IPS-20b (cell line): Measurements from ENCODE around the gene TSC22D1.

Experiments used
- H3K27ac ChIP-seq: one replicate; pipeline ENCODE4 v1.5.1; 2013; ENCODE audit warnings: low read length
- H3K27me3 ChIP-seq: 2 replicates; pipeline ENCODE4 v1.6.1; 2013; ENCODE audit warnings: mild to moderate bottlenecking, low read length, inconsistent platforms; ENCODE audit not compliant: insufficient read depth
- H3K36me3 ChIP-seq: 2 replicates; pipeline ENCODE4 v1.6.1; 2013; ENCODE audit warnings: low read depth, mild to moderate bottlenecking, inconsistent platforms, low read length, moderate library complexity; ENCODE audit not compliant: insufficient read depth
- H3K4me1 ChIP-seq: 2 replicates; pipeline ENCODE4 v1.6.1; 2013; ENCODE audit warnings: mild to moderate bottlenecking, control low read depth, inconsistent platforms, low read length, moderate library complexity; ENCODE audit not compliant: insufficient read depth
- H3K4me3 ChIP-seq: 2 replicates; pipeline ENCODE4 v1.5.1; 2013; ENCODE audit warnings: mild to moderate bottlenecking, low read length, inconsistent platforms
- H3K9ac ChIP-seq: 2 replicates; pipeline ENCODE4 v1.6.1; 2013; ENCODE audit warnings: low read depth, mild to moderate bottlenecking, inconsistent platforms, low read length, moderate library complexity
- H3K9me3 ChIP-seq: 2 replicates; pipeline ENCODE4 v1.6.1; 2013; ENCODE audit warnings: mild to moderate bottlenecking, low read depth, low read length, inconsistent platforms; ENCODE audit not compliant: insufficient read depth

The TSC22D1 gene

DNA sequence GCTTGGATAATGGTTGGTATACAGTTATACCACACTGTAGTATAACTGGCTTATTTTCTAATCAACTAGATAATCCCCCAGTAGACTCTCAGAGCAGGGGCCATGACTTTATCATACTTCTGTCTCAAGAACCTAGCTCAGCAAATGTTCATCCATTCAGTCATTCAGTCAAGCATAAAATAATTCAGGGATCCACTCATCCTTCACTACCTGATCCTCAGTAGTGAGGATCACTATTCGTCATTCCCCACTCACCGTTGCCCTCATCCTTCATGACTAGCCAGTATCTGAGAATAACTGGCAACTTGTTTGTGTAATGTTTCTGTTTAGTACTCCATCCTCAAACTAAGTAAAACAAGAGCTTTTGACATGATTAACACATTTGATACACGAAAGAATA is 77.6 kb downstream of the TSC22D1 start:
- H3K9ac ChIP-seq, result no peak overlapping the region
- H3K4me1 ChIP-seq, result peaks cover 2% of the 10 kb centered on the region; the same call in 1 of the 2 replicates
- H3K27me3 ChIP-seq, result no peaks in the 10 kb centered on the region

DNA sequence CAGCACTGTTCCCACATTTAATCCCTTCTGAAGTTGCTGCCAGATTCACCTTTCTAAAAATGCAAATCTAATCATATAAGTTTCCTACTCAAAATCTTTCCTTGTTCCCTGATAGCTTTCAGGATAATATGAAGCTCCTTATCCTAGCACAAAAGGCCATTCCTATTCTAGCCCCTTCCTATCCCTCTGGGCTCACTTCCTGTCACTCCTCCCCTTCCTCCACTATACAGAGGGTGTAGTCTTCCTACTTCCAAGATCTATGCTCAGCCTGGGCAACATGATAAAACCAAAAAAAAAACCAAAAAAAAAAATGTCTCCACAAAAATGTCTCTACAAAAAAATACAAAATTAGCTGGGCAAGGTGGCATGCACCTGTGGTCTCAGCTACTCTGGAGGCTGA is 78.3 kb downstream of the TSC22D1 start:
- H3K4me3 ChIP-seq, result no peak overlapping the region
- no peaks in the 10 kb centered on the region for H3K27me3 ChIP-seq
- H3K9me3 ChIP-seq, result no peaks in the 10 kb centered on the region
- H3K9ac ChIP-seq, result no peak overlapping the region
- no peak overlapping the region for H3K27ac ChIP-seq
- H3K36me3 ChIP-seq, result no peaks in the 10 kb centered on the region
- H3K4me1 ChIP-seq, result peaks cover 8% of the 10 kb centered on the region; the same call in 1 of the 2 replicates

More for the DNA sequence above, 77.6 kb downstream of the TSC22D1 start:
- H3K4me3 ChIP-seq, result no peak overlapping the region
- no peaks in the 10 kb centered on the region for H3K9me3 ChIP-seq
- H3K36me3 ChIP-seq, result no peaks in the 10 kb centered on the region
- H3K27ac ChIP-seq, result no peak overlapping the region

DNA sequence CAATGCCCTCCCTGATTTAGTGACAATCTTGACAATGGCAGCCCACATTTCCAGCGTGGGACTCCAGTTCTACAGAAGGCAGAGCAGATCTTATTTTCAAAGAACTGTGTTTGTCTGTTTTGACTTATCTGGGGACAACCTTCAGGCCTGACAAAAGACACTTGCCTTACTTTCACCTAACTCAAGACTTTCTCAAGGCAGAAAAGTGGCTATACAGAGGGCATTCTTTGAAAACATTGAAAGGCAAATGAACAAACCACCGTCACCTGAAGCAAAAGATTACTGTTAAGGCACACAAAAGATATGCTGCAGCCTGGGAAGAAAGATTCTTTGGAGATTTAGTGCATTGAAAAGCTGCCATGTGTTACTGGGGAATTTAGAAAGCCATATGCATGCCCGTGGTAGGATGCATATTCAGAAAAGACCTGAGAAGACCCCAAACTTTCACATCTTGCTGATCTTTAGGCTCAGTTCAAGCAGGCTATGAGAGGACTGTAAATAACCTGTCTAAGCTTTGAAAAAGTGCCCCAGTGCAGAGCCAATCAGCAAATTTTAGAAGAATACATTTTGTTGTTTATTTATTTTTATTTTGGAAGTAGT is 82.8 kb downstream of the TSC22D1 start:
- H3K27ac ChIP-seq, result no peak overlapping the region
- H3K9ac ChIP-seq, result peak overlapping the region; percentile 14; the same call in 1 of the 2 replicates
- H3K4me3 ChIP-seq, result peak overlapping the region; percentile 11; the same call in 1 of the 2 replicates
- peaks cover 14% of the 10 kb centered on the region; the same call in 1 of the 2 replicates for H3K4me1 ChIP-seq
- H3K27me3 ChIP-seq, result no peaks in the 10 kb centered on the region
- no peaks in the 10 kb centered on the region for H3K36me3 ChIP-seq
- H3K9me3 ChIP-seq, result no peaks in the 10 kb centered on the region

DNA sequence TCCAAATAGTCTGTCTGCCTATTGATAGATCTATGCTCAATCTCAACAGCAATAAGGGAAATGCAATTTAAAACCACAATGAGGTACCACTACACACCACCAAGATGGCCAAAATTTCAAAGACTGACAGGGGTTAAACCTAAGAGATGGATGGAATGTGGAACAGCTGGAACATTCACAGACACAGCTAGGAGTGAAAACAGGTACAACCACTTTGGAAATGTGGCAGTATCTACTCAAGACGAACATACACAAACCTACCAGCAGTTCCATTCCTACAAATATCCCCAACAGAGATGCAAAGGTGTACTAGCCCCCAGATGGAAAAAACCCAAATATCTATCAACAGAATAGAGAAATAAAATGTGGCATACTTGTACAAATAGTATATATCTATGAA is 86.4 kb downstream of the TSC22D1 start:
- no peak overlapping the region for H3K4me3 ChIP-seq
- no peak overlapping the region for H3K27ac ChIP-seq
- no peaks in the 10 kb centered on the region for H3K27me3 ChIP-seq
- H3K9me3 ChIP-seq, result no peaks in the 10 kb centered on the region
- H3K4me1 ChIP-seq, result peaks cover 14% of the 10 kb centered on the region; the same call in 1 of the 2 replicates
- no peaks in the 10 kb centered on the region for H3K36me3 ChIP-seq
- no peak overlapping the region for H3K9ac ChIP-seq

DNA sequence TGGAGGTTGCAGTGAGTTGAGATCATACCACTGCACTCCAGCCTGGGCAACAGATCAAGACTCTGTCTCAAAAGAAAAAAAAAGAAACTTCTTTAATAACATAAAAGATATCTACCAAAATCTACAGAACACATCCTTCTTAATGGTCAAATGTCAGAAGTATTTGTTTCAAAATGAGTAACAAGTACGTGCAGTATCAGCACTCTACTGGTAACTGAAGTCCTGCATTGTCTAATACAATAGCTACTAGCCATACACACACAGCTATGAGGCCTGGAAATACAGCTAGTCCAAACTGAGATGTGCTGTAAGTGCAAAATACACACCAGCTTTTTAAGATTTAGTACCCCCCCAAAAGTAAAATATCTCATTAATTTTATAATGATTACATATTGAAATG is 88.1 kb downstream of the TSC22D1 start:
- Histone ChIP-seq H3K9me3 (no peaks in the 10 kb centered on the region), H3K36me3 (no peaks in the 10 kb centered on the region), H3K27me3 (no peaks in the 10 kb centered on the region), H3K4me3 (no peak overlapping the region), H3K9ac (no peak overlapping the region), H3K4me1 (peaks cover 7% of the 10 kb centered on the region; the same call in 1 of the 2 replicates), H3K27ac (no peak overlapping the region)

DNA sequence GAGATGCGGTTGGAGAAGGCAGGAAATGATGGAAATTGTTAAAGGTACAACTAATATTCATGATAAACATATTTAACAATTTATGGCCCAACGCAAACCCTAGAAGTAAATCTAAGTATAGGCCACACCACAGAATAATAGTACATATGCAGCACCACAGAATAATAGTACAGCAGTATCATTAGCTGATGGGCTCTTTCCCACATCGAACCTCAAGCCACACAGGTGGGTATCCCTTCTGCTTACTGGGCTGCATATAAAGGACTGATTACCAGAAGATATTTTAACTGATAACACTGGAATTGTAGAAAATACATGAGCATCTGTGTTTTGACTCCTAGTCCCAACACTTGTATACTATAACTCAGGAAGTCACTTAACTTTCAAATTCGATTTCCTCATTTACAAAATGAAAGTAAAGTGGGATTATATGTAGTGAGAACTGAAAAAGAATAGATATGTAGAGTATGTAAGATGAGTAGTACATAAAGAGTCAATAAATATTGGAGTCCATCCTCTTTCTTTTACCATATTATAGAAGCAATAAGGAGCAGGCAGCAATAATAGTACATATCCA is 91.5 kb downstream of the TSC22D1 start:
- Histone ChIP-seq H3K4me1 (no peaks in the 10 kb centered on the region), H3K9me3 (no peaks in the 10 kb centered on the region), H3K27ac (no peak overlapping the region), H3K36me3 (no peaks in the 10 kb centered on the region), H3K9ac (no peak overlapping the region), H3K4me3 (no peak overlapping the region), H3K27me3 (no peaks in the 10 kb centered on the region)

DNA sequence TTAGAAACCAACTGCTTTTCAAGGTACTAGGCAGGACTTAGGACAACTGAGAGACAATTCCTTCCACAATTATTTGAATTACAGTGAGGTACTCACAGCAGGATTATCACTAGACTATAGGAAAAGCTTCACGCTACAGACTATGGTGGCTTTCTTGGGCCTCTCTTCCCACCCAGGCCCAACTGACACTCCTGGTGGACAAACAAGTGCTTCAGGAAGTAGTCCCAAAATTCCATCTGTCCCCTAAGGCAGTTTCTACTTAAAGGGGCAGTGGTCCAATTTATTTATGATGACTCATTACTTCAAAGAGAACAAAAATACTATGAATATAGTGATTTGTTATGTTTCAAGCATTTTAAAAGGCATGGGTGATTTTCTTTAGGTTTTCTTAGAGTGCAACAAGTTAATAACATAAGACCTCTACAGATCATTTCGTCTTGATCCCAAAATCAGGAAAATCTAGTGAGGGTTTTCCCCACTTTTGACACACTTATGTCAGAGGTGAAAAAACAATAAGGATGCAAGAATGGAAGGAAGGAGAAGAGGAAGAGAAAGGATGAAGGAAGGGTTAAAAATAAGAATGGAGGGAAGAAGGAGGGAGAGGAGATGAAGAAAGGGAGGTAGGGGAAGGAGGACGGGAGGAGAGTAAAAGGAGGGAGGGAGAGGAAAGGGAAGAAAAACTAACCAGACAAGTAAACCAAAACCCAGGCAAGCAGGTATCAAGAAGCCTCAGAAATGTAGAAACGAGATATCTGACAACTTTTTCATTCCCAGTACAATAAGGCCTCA is 101.8 kb downstream of the TSC22D1 start:
- Histone ChIP-seq H3K9me3 (no peaks in the 10 kb centered on the region), H3K36me3 (no peaks in the 10 kb centered on the region), H3K27me3 (no peaks in the 10 kb centered on the region), H3K27ac (no peak overlapping the region), H3K4me3 (no peak overlapping the region), H3K9ac (peak overlapping the region; percentile 10; the same call in 1 of the 2 replicates), H3K4me1 (peaks cover 16% of the 10 kb centered on the region; the same call in 1 of the 2 replicates)

DNA sequence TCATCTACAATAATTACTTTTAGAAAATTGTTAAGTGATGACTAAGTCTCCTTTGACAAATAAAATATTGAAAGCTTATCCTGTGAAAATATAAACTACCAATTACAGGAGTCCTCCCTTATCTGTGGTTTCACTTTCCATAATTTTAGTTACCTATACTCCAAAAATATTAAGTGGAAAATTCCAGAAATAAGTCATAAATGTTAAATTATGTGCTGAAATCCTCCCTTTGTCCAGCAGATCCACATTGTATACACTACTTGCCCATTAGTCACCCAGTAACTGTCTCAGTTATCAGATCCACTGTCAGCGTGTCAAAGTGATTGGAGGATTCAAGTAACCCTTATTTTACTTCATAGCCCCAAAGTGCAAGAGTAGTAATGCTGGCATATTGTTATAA is 104.4 kb downstream of the TSC22D1 start:
- no peak overlapping the region for H3K4me3 ChIP-seq
- peaks cover 16% of the 10 kb centered on the region; the same call in 1 of the 2 replicates for H3K4me1 ChIP-seq
- no peaks in the 10 kb centered on the region for H3K36me3 ChIP-seq
- H3K27me3 ChIP-seq, result no peaks in the 10 kb centered on the region
- H3K9ac ChIP-seq, result no peak overlapping the region
- no peaks in the 10 kb centered on the region for H3K9me3 ChIP-seq
- H3K27ac ChIP-seq, result no peak overlapping the region

DNA sequence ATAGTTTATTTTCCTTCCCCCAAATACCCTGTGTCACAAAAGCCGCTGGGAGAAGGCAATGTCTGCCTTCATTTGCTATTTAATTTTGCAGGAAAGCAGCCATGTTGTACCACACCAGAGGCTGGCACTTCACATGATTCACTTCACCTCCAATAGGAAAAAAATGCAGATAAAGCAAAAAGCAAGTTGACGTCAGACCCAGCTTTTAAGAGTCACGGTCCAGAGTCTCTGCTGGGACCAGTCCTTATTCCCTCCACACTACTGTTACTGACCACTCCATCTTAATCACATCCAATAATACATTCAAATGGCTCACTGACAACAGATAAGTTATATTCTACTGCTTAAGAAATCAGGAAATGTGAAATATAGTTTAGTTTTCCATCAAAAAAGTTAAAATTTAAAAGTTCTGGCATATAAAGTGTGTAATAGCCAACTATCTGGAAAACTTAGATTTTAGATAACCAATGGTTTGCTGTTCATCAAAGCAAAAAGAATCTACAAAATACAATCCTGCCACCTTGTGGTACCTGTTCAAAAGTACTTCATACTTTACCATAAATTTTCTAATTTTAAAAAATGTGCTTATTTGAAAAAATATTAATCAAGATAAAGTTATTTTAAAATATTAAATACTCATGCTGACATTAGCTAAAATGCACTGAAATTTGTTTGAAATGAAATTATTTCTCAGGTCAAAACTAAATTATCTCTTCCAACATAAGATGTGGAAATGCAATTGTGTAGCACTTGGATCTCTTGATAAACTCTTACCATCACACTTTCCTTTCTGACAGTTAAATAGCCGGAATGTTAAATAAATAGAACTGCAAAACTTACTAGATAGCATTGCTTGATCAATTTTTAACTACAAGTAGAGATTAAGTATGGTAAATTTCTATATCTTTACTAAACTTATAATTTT is 105.2 kb downstream of the TSC22D1 start:
- H3K27me3 ChIP-seq, result no peaks in the 10 kb centered on the region
- H3K36me3 ChIP-seq, result no peaks in the 10 kb centered on the region
- no peaks in the 10 kb centered on the region for H3K9me3 ChIP-seq
- H3K9ac ChIP-seq, result no peak overlapping the region
- H3K4me1 ChIP-seq, result peaks cover 16% of the 10 kb centered on the region; the same call in 1 of the 2 replicates
- H3K27ac ChIP-seq, result no peak overlapping the region
- no peak overlapping the region for H3K4me3 ChIP-seq

DNA sequence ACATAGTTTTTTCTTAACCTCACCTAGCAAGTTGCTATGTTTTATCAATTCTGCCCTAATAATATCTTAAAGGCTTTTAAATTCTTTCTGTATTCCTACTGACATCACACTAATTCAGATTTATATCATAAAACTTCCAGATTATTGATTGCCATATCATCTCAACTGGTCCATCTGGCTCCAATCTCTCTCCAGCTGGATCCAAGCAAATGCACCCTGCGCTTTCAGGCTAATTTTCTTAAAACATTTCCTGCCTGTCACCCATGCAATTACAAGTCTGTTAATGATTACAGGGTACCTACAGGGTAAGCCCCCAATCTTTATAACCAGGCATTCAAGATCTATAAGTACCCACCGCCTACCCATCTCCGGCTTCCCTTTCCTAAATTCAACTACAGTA is 107.3 kb downstream of the TSC22D1 start:
- peaks cover 6% of the 10 kb centered on the region; the same call in 1 of the 2 replicates for H3K4me1 ChIP-seq
- no peaks in the 10 kb centered on the region for H3K9me3 ChIP-seq
- no peaks in the 10 kb centered on the region for H3K36me3 ChIP-seq
- no peak overlapping the region for H3K9ac ChIP-seq
- no peak overlapping the region for H3K4me3 ChIP-seq
- H3K27ac ChIP-seq, result no peak overlapping the region
- H3K27me3 ChIP-seq, result no peaks in the 10 kb centered on the region

DNA sequence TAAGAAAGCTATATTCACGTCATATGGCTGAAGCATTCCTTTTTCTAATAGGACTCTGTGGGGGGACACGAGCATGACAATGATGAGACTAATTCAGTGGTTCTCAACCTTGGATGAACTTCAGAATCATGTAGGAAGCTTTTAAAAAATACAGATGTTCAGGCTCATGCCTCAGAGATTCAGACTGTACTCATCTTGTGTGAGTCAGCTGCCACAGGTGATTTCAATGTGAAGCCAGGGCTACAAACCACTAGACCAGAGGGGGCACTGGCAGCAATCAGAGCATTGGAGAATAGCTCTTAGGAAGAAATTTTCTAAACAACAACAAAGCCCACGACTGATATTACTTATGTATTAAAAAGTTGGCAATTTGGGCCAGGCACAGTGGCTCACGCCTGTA is 110.8 kb downstream of the TSC22D1 start:
- H3K9me3 ChIP-seq, result no peaks in the 10 kb centered on the region
- H3K4me1 ChIP-seq, result peaks cover 5% of the 10 kb centered on the region; the same call in 1 of the 2 replicates
- H3K36me3 ChIP-seq, result no peaks in the 10 kb centered on the region
- H3K9ac ChIP-seq, result no peak overlapping the region
- no peak overlapping the region for H3K4me3 ChIP-seq
- H3K27me3 ChIP-seq, result no peaks in the 10 kb centered on the region
- no peak overlapping the region for H3K27ac ChIP-seq
